Bone marrow (tissue), 2 donors: ENCODE results near the gene ALG5.
A peak's percentile ranks its signal among the peaks of the same experiment; 100 is the strongest.

Experiments
- DNase-seq, 2 donors: peaks; one replicate each; lab custom pipeline; 2025; lab: John Stamatoyannopoulos, UW

ALG5 gene

GRCh38 chr13:36999054-36999714 is at the start of gene ALG5:
TSS of gene ALG5 (minus strand) at chr13:36999340. CDS start at chr13:36999300, 40 bp downstream.
- DNase-seq, result peak; percentile 71 to 86

- DNase-seq, result no peak
Observed at GRCh38 chr13:37047846-37048245, 48.7 kb upstream of the ALG5 start.

GRCh38 chr13:37047032-37047431 is 47.9 kb upstream of the ALG5 start:
- DNase-seq, result no peak

- DNase-seq, result no peak
Observed at GRCh38 chr13:37046062-37046461, 46.9 kb upstream of the ALG5 start.

- DNase-seq, result no peak
Observed at GRCh38 chr13:37040789-37041188, 41.6 kb upstream of the ALG5 start.

- no peak for DNase-seq
Observed at GRCh38 chr13:37039896-37040295, 40.8 kb upstream of the ALG5 start.

GRCh38 chr13:37037241-37037640 is 38.1 kb upstream of the ALG5 start:
- DNase-seq, result no peak

GRCh38 chr13:37029617-37030016 is 30.5 kb upstream of the ALG5 start:
- DNase-seq, result no peak

- no peak for DNase-seq
Observed at GRCh38 chr13:37027639-37028038, 28.5 kb upstream of the ALG5 start.

GRCh38 chr13:37026771-37027170 is 27.6 kb upstream of the ALG5 start:
- no peak for DNase-seq

GRCh38 chr13:37023871-37024270 is 24.7 kb upstream of the ALG5 start:
- no peak for DNase-seq

- DNase-seq, result no peak
Observed at GRCh38 chr13:37014609-37015008, 15.5 kb upstream of the ALG5 start.

- DNase-seq, result no peak
Observed at GRCh38 chr13:37011788-37012187, 12.6 kb upstream of the ALG5 start.

- no peak for DNase-seq
Observed at GRCh38 chr13:37011002-37011401, 11.9 kb upstream of the ALG5 start.

GRCh38 chr13:37010424-37010823 is 11.3 kb upstream of the ALG5 start:
- no peak for DNase-seq

- no peak for DNase-seq
Observed at GRCh38 chr13:37009692-37010091, 10.6 kb upstream of the ALG5 start.

- no peak for DNase-seq
Observed at GRCh38 chr13:37001921-37002250, 2.7 kb upstream of the ALG5 start.

- peak in 1 of 2 donors; percentile 21 for DNase-seq
Observed at GRCh38 chr13:36998624-36999041, 507 bp downstream of the ALG5 start.

- DNase-seq, result no peak
Observed at GRCh38 chr13:36997716-36998427, 1.3 kb downstream of the ALG5 start.

- DNase-seq, result no peak
Observed at GRCh38 chr13:36992362-36992761, 6.8 kb downstream of the ALG5 start.

- no peak for DNase-seq
Observed at GRCh38 chr13:36986462-36987240, 12.5 kb downstream of the ALG5 start.

GRCh38 chr13:36981156-36981743 is 17.9 kb downstream of the ALG5 start:
- DNase-seq, result peak in 1 of 2 donors; percentile 14
